ENCODE data around the gene CRYGB.
"Not testable (repeated sequence)": the region's sequence is repeated elsewhere in the genome, so short reads cannot be mapped to it uniquely, and the experiment has no call there.

CRYGB gene

DNA sequence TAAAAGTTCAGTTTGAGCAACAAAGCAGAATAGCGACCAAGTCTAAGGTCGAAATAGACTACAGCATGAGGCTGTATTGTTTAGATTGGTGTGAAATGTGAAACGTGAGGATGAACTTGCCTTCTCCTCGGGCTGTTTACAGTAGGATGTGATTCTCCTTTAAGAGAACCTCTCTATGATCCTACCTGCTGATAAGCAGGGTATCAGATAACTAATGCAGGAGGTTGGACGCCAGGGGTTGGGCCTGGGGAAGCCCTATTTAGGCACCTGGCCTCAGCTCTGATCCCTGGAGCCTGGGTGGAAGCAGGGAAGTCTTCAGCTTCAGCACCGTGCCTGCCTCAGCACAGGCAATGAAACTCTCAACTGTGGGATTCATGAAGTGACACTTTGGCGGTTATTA lies 33.0 kb downstream of the CRYGB start:
- Histone ChIP-seq H3K27ac (ENCODE audit: low read length) (no peak overlapping the region), H3K27me3 (ENCODE audit: control insufficient read depth in 1 of 2, insufficient read depth in 2 of 2, low read length in 2 of 2) (peaks cover 8 to 12% of the 10 kb centered on the region in 2 donors)

DNA sequence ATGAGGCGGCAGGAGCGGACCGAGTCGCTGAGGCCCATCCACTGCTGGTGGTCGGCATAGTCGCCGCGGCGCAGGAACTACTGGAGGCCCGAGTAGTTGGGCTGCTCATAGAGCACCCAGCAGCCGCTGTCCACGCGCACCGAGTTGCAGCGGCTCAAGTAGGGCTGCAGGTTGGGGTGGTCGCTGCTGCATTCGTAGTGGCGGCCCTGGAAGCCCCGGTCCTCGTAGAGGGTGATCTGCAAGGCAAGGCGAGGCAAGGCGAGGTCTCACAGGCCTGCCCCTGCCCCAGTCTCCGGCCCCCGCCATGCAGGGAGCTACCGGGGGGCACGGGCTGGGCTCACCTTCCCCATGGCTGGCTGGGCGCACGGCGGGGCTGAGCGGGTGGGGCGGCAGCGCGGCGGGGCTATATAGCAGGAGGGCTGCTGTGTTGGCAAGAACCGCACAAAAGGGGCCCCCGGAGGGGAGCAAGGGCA lies 33.6 kb downstream of the CRYGB start:
- H3K9me3 ChIP-seq (ENCODE audit: control insufficient read depth in 2 of 2, low read length in 2 of 2); H3K27ac ChIP-seq (ENCODE audit: low read length); H3K36me3 ChIP-seq (ENCODE audit: control insufficient read depth in 2 of 2, insufficient read depth in 2 of 2, low read length in 2 of 2); H3K4me3 ChIP-seq (ENCODE audit: low read length in 2 of 2); H3K9ac ChIP-seq (ENCODE audit: low read length in 2 of 2); H3K4me1 ChIP-seq (ENCODE audit: control insufficient read depth, insufficient read depth, low read length): not testable (repeated sequence)
- peaks cover 8 to 12% of the 10 kb centered on the region in 2 donors for H3K27me3 ChIP-seq (ENCODE audit: control insufficient read depth in 1 of 2, insufficient read depth in 2 of 2, low read length in 2 of 2)

More for the DNA sequence above, 33.0 kb downstream of the CRYGB start:
- H3K9ac ChIP-seq (ENCODE audit: low read length in 2 of 2) = no peak overlapping the region
- H3K4me3 ChIP-seq (ENCODE audit: low read length in 2 of 2) = no peak overlapping the region
- H3K36me3 ChIP-seq (ENCODE audit: control insufficient read depth in 2 of 2, insufficient read depth in 2 of 2, low read length in 2 of 2) = no peaks in the 10 kb centered on the region
- no peaks in the 10 kb centered on the region for H3K4me1 ChIP-seq (ENCODE audit: control insufficient read depth, insufficient read depth, low read length)
- H3K9me3 ChIP-seq (ENCODE audit: control insufficient read depth in 2 of 2, low read length in 2 of 2) = no peaks in the 10 kb centered on the region

DNA sequence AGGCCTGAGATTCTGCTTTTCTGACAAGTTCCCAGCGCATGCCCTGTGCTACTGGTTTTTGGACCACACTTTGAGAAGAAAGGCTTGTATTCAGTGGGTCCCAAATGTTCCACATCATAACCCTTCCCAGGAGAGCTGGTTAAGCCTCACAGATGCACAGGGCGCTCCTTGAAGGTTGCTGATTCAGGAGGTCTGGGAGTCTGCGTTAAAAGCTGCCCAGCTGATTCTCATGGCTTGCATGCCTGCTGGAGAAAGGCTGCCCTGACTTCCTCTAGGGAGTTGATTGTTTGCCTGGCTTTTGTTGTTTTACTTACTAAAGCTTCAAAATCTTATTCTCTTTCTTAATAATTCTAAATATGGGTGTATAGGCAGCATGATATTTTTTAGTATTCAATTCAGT lies 42.3 kb downstream of the CRYGB start:
- Histone ChIP-seq H3K9me3 (ENCODE audit: control insufficient read depth in 2 of 2, low read length in 2 of 2) (no peaks in the 10 kb centered on the region), H3K36me3 (ENCODE audit: control insufficient read depth in 2 of 2, insufficient read depth in 2 of 2, low read length in 2 of 2) (no peaks in the 10 kb centered on the region), H3K27me3 (ENCODE audit: control insufficient read depth in 1 of 2, insufficient read depth in 2 of 2, low read length in 2 of 2) (no peaks in the 10 kb centered on the region), H3K27ac (ENCODE audit: low read length) (no peak overlapping the region), H3K4me3 (ENCODE audit: low read length in 2 of 2) (no peak overlapping the region), H3K4me1 (ENCODE audit: control insufficient read depth, insufficient read depth, low read length) (no peaks in the 10 kb centered on the region), H3K9ac (ENCODE audit: low read length in 2 of 2) (no peak overlapping the region)

DNA sequence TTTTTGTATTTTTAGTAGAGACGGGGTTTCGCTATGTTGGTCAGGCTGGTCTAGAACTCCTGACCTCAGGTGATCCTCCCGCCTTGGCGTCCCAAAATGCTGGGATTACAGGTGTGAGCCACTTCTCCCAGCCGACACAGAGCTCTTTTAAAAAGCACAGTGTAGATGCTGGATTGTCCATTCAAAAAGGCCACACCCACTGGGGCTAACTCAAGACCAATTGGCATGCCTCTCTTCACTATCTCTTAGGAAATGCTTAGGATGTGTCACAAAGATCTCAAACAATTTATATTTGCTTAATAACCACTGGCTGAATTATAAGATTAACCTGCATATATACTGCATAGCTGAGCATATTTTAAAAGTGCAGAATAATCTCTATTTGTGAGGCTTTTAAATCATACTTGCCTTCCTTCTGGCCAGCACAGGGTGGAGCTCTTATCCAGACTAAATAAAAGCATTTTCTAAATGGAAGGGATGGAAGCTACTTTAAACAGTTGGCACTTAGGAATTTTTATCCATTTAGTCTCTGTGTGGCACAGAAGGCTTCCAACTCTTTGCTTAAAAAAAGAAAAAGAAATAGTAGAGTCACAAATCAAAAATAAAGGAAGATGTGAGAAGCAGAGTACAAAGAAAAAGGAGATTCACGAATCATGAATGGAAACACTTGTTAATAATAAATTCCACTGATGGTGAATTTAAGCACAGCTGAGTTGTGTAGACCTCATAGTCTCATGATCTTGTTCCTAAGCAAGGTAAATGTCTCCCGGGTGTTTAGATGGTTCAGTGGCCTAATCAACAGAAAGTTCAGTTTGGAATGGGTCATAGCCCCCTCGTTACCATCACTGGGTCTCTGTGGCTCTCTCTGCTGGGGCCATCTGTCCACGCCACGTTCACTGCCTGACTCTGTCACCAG lies 44.0 kb downstream of the CRYGB start:
- Histone ChIP-seq H3K4me3 (ENCODE audit: low read length in 2 of 2) (no peak overlapping the region), H3K9ac (ENCODE audit: low read length in 2 of 2) (no peak overlapping the region), H3K27me3 (ENCODE audit: control insufficient read depth in 1 of 2, insufficient read depth in 2 of 2, low read length in 2 of 2) (no peaks in the 10 kb centered on the region), H3K9me3 (ENCODE audit: control insufficient read depth in 2 of 2, low read length in 2 of 2) (no peaks in the 10 kb centered on the region), H3K4me1 (ENCODE audit: control insufficient read depth, insufficient read depth, low read length) (no peaks in the 10 kb centered on the region), H3K27ac (ENCODE audit: low read length) (no peak overlapping the region), H3K36me3 (ENCODE audit: control insufficient read depth in 2 of 2, insufficient read depth in 2 of 2, low read length in 2 of 2) (no peaks in the 10 kb centered on the region)

DNA sequence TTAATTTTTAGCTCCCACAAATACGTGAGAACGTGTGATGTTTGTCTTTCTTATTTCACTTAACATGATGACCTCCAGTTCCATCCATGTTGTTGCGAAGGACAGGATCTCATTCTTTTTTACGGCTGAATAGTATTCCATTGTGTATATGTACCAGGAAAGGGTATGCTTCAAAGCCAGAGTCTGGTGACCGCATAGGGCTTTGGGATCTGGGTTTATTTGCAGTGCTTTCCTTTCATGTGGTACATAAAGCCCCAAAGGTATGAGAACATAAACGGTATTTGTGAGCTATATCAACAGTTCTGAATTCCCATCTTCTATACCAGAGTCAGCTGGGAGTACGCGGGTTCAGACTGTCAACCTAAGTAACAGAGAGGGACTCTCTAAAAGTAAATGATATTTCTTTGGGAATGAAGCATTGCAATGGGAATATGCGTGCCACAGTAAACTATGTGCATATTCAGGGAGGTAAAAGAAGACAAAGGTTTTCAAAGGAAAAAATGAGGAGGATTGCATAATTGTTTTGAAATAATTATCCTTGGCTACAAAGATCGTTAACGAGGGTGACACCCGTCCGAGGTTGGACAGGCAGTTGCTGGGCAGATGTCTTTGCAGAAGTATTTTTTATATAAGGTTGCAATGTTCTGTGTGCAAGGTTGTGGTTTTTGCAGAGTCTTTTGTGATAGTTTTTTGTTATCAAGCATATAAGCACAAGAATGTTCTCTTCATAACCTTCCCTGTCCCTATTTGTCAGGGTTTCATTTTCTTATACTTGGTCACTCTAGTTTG lies 46.1 kb downstream of the CRYGB start:
- H3K9me3 ChIP-seq (ENCODE audit: control insufficient read depth in 2 of 2, low read length in 2 of 2) = no peaks in the 10 kb centered on the region
- H3K4me1 ChIP-seq (ENCODE audit: control insufficient read depth, insufficient read depth, low read length) = no peaks in the 10 kb centered on the region
- H3K27me3 ChIP-seq (ENCODE audit: control insufficient read depth in 1 of 2, insufficient read depth in 2 of 2, low read length in 2 of 2) = no peaks in the 10 kb centered on the region
- no peak overlapping the region for H3K27ac ChIP-seq (ENCODE audit: low read length)
- H3K36me3 ChIP-seq (ENCODE audit: control insufficient read depth in 2 of 2, insufficient read depth in 2 of 2, low read length in 2 of 2) = no peaks in the 10 kb centered on the region
- H3K4me3 ChIP-seq (ENCODE audit: low read length in 2 of 2) = no peak overlapping the region
- no peak overlapping the region for H3K9ac ChIP-seq (ENCODE audit: low read length in 2 of 2)

DNA sequence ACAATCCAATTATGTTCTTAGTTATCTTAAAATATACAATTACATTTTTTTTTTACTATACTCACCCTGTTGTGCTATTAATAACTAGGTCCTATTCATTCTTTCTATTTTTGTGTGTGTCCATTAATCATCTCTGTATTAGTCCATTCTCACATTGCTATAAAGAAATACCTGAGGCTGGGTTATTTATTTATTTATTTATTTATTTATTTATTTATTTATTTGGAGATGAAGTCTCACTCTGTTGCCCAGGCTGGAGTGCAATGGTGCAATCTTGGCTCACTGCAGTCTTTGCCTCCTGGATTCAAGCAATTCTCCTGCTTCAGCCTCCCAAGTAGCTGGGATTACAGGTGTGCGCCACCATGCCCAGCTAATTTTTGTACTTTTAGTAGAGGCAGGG lies 47.3 kb downstream of the CRYGB start:
- H3K4me3 ChIP-seq (ENCODE audit: low read length in 2 of 2); H3K9me3 ChIP-seq (ENCODE audit: control insufficient read depth in 2 of 2, low read length in 2 of 2); H3K36me3 ChIP-seq (ENCODE audit: control insufficient read depth in 2 of 2, insufficient read depth in 2 of 2, low read length in 2 of 2); H3K4me1 ChIP-seq (ENCODE audit: control insufficient read depth, insufficient read depth, low read length); H3K9ac ChIP-seq (ENCODE audit: low read length in 2 of 2); H3K27ac ChIP-seq (ENCODE audit: low read length); H3K27me3 ChIP-seq (ENCODE audit: control insufficient read depth in 1 of 2, insufficient read depth in 2 of 2, low read length in 2 of 2): not testable (repeated sequence)

DNA sequence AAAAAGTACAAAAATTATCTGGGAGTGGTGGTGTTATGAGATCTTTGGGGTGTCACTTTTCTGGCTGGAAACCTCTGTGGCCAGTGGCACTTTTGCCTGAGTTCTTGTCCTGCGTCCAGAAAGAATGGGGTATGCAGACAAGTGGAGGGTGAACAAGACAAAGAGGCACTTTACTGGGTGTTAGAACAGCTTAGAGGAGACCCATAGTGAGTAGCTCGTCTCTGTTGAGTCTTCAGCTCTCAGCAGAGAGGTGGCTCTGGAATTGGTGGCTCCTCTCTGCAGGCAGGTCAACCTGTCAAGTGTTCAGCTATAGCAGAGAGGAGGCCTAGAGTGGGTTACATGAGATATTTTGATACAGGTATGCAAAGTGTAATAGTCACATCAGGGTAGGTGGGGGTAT lies 47.7 kb downstream of the CRYGB start:
- H3K4me3 ChIP-seq (ENCODE audit: low read length in 2 of 2) = no peak overlapping the region
- H3K4me1 ChIP-seq (ENCODE audit: control insufficient read depth, insufficient read depth, low read length) = no peaks in the 10 kb centered on the region
- H3K27ac ChIP-seq (ENCODE audit: low read length) = no peak overlapping the region
- H3K9me3 ChIP-seq (ENCODE audit: control insufficient read depth in 2 of 2, low read length in 2 of 2) = no peaks in the 10 kb centered on the region
- no peak overlapping the region for H3K9ac ChIP-seq (ENCODE audit: low read length in 2 of 2)
- H3K36me3 ChIP-seq (ENCODE audit: control insufficient read depth in 2 of 2, insufficient read depth in 2 of 2, low read length in 2 of 2) = no peaks in the 10 kb centered on the region
- no peaks in the 10 kb centered on the region for H3K27me3 ChIP-seq (ENCODE audit: control insufficient read depth in 1 of 2, insufficient read depth in 2 of 2, low read length in 2 of 2)

DNA sequence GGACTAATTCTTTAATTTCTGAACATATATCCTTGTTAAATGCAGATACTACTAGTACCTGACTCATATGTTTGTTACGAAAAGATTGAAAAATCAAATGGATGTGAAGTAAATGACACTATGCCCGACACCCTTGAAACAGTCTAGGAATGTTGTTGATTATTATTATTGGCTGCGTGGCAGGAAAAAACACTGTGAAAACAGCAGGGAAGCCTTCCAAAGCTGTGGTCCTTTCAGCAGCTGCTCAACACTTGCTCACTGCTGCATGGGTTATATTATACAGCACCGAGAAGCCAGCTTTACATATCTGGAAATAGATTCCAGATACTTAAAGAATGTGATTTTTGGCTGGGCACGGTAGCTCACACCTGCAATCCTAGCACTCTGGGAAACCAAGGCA lies 48.2 kb downstream of the CRYGB start:
- no peaks in the 10 kb centered on the region for H3K27me3 ChIP-seq (ENCODE audit: control insufficient read depth in 1 of 2, insufficient read depth in 2 of 2, low read length in 2 of 2)
- no peak overlapping the region for H3K4me3 ChIP-seq (ENCODE audit: low read length in 2 of 2)
- H3K4me1 ChIP-seq (ENCODE audit: control insufficient read depth, insufficient read depth, low read length) = no peaks in the 10 kb centered on the region
- H3K9me3 ChIP-seq (ENCODE audit: control insufficient read depth in 2 of 2, low read length in 2 of 2) = no peaks in the 10 kb centered on the region
- no peaks in the 10 kb centered on the region for H3K36me3 ChIP-seq (ENCODE audit: control insufficient read depth in 2 of 2, insufficient read depth in 2 of 2, low read length in 2 of 2)
- no peak overlapping the region for H3K9ac ChIP-seq (ENCODE audit: low read length in 2 of 2)
- H3K27ac ChIP-seq (ENCODE audit: low read length) = no peak overlapping the region

DNA sequence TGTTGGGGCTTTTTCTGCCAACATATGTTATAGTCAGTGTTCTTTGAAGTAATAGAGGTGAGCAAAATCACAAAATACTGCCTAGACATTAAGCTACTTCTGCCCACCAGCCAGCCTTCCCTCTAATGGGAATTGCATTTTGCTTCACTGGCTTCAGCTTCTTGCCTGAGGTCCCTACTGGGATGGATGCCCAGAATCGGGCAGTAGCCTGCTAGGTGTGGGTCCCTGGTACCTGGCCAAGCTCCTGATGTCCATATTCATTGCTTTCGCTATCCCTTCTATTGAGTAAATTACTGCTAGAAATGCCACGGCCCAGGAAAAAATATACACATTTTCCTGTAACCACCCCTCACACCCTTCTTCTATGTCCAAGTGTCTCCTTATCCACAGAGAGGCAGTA lies 48.6 kb downstream of the CRYGB start:
- Histone ChIP-seq H3K36me3 (ENCODE audit: control insufficient read depth in 2 of 2, insufficient read depth in 2 of 2, low read length in 2 of 2) (no peaks in the 10 kb centered on the region), H3K9me3 (ENCODE audit: control insufficient read depth in 2 of 2, low read length in 2 of 2) (no peaks in the 10 kb centered on the region), H3K4me1 (ENCODE audit: control insufficient read depth, insufficient read depth, low read length) (no peaks in the 10 kb centered on the region), H3K27me3 (ENCODE audit: control insufficient read depth in 1 of 2, insufficient read depth in 2 of 2, low read length in 2 of 2) (no peaks in the 10 kb centered on the region), H3K27ac (ENCODE audit: low read length) (no peak overlapping the region), H3K9ac (ENCODE audit: low read length in 2 of 2) (no peak overlapping the region), H3K4me3 (ENCODE audit: low read length in 2 of 2) (no peak overlapping the region)

DNA sequence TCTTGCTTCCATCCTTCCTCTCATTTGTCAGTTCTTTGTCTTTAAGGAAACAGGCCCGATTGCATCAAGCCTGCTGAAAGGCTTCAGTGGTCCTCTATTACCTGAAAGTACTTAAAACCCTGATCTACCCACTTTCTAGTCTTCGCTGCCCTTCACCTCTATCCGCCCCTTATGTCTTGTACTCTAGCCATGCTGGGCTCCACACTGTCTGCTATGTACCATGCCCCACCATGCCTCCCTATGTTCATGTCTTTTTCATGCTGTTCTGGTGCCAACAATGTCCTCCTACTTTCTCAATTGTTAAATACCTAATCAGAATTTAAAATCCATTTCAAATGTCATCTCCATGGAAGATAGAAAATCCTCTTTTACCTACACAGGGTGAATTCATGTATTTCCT lies 49.9 kb downstream of the CRYGB start:
- no peaks in the 10 kb centered on the region for H3K36me3 ChIP-seq (ENCODE audit: control insufficient read depth in 2 of 2, insufficient read depth in 2 of 2, low read length in 2 of 2)
- no peaks in the 10 kb centered on the region for H3K27me3 ChIP-seq (ENCODE audit: control insufficient read depth in 1 of 2, insufficient read depth in 2 of 2, low read length in 2 of 2)
- H3K4me1 ChIP-seq (ENCODE audit: control insufficient read depth, insufficient read depth, low read length) = no peaks in the 10 kb centered on the region
- H3K9ac ChIP-seq (ENCODE audit: low read length in 2 of 2) = no peak overlapping the region
- H3K27ac ChIP-seq (ENCODE audit: low read length) = no peak overlapping the region
- no peak overlapping the region for H3K4me3 ChIP-seq (ENCODE audit: low read length in 2 of 2)
- no peaks in the 10 kb centered on the region for H3K9me3 ChIP-seq (ENCODE audit: control insufficient read depth in 2 of 2, low read length in 2 of 2)

DNA sequence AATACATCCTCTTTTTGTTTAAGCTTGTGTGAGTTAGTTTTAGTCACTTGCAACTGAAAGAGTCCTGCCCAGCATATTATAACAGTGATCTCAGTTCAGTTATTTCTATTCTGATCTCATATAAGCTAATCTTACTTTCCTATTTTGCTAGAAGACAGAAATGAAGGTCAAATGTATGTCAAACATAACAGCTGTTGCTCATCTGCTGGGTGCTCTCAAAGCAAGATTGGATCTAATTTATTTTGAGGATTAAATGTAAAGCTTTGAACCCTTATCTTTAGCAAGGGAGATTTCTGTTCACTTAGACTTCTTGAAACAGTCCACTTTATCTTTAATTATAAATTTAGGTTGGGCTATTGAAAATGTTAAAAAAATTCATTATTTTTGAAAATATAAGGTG lies 52.8 kb downstream of the CRYGB start:
- Histone ChIP-seq H3K36me3 (ENCODE audit: control insufficient read depth in 2 of 2, insufficient read depth in 2 of 2, low read length in 2 of 2) (no peaks in the 10 kb centered on the region), H3K9ac (ENCODE audit: low read length in 2 of 2) (no peak overlapping the region), H3K27me3 (ENCODE audit: control insufficient read depth in 1 of 2, insufficient read depth in 2 of 2, low read length in 2 of 2) (no peaks in the 10 kb centered on the region), H3K4me3 (ENCODE audit: low read length in 2 of 2) (no peak overlapping the region), H3K4me1 (ENCODE audit: control insufficient read depth, insufficient read depth, low read length) (peaks cover 2% of the 10 kb centered on the region), H3K9me3 (ENCODE audit: control insufficient read depth in 2 of 2, low read length in 2 of 2) (no peaks in the 10 kb centered on the region), H3K27ac (ENCODE audit: low read length) (no peak overlapping the region)
